Activated CD4-positive, alpha-beta T cell treated with anti-CD3 and anti-CD28 coated beads, Interleukin-2, amount 50 U/mL, for 4 hours (primary cell): ENCODE data around the gene SERPINA3.

Source experiments
- DNase-seq, 2 experiments: peaks; one replicate each; pipeline ENCODE4 v3.0.0-alpha.2; 2020

Gene SERPINA3

GRCh38 chr14:94614802-94615201 is 2.6 kb downstream of the SERPINA3 start:
- no peak for DNase-seq

DNA sequence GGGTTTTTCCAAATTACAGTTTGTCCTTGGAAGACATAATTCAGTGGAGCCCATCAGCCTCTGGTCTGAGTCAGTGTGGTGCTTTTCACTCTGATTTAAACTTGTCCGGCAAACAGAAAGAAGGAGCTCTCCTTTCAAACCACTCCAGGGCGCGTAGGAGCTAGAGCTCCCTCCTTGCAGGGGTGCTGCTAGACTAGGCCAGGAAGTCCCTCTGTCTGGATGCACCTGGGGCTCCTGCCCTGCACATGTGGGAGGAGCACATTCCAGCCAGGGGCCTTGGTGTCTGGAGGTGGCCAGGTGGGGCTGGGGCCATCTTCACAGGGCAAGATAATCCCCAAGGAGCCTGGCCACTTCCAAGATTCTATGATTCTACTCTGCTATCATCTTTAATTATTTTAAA is 3.1 kb downstream of the SERPINA3 start:
- no peak for DNase-seq

DNA sequence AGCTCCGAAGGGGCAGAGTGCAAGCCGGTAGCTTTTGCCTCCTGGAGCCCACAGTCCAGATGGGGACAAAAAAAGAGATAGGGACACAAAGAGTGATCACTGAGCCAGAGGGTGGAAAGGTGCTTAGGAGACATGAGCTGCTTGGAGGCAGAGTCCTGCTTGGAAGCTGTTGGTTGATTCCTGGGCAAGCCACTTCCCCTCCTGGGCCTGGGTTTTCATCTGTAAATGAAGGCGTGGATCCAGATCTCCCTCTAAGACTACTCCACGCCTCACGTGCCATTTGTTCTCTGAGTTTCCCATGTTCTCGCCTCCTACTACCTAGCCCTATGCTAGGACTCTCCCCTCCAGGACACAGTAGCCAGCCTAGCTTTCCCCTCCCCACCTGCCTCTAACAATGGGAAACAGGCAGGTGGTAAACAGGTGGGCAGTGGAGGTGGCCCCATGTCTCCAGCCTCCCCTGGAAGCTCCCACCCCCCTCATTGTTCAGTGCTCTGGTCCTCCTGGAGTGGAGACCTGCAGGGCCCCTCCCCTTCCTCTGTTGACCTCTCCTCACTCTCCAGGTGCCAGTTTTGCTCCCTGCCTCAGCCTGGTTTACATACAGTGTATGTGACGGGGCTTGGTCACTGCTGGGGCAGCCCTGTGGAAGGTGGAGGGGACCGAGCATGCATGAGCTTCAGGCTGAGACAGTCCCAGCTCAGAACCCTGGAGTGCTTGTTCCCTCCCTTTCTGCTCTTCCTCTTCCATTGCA is 3.8 kb downstream of the SERPINA3 start:
- DNase-seq, result no peak

GRCh38 chr14:94617366-94617941 is 5.3 kb downstream of the SERPINA3 start:
- DNase-seq, result no peak

GRCh38 chr14:94617988-94618822 is 6.0 kb downstream of the SERPINA3 start:
- no peak for DNase-seq

DNA sequence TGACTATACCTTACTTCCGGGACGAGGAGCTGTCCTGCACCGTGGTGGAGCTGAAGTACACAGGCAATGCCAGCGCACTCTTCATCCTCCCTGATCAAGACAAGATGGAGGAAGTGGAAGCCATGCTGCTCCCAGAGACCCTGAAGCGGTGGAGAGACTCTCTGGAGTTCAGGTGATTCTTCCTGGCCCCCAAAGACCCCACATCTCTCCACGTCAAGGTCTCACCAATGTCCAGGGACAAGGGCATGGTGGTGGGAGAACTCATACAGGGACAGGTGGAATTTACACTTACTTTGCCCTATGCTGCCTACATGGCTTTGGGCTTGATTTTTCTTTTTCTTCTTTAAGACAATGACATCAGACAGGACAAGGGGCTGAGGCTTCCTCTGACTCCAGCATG is 7.1 kb downstream of the SERPINA3 start:
- no peak for DNase-seq

GRCh38 chr14:94620597-94620996 is 8.4 kb downstream of the SERPINA3 start:
- no peak for DNase-seq

- no peak for DNase-seq
These were observed 9.4 kb downstream of the SERPINA3 start for GRCh38 chr14:94621358-94622134.

DNA sequence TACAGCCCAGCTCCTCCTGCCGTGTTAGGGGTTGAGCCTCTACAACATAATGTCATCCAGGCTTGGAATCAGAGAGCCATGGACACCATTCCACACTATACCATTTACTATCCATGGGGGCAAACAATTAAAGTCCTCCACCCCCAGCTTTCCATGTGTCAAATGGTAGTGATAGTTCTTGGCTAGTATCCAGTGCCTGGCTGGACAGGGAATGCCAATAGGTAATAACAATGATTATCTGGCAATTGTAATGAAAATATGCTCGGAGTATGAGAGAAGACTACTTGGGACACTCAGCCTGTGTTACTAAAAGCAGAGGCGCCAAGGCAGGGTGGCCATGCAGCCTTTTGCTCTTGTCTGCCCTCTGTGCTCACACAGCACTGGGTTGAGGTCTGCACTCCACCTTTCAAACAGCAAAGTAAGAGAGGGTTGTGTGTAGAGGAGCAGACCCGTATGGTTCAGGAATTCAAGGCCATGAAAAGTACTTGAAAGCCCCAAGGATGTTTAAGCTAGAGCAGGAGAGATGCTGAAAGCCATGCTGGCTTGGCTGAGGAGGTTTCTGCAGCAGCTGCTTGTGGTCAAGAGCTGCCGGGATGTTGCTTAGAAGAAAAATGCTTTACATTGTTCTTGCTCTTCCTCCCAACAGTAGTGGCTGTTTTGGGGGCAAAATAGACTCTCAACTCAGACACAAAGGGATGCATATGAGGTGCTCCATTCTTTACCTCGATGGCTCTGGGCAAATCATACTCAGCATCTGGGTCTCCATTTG is 10.6 kb downstream of the SERPINA3 start:
- DNase-seq, result no peak

DNA sequence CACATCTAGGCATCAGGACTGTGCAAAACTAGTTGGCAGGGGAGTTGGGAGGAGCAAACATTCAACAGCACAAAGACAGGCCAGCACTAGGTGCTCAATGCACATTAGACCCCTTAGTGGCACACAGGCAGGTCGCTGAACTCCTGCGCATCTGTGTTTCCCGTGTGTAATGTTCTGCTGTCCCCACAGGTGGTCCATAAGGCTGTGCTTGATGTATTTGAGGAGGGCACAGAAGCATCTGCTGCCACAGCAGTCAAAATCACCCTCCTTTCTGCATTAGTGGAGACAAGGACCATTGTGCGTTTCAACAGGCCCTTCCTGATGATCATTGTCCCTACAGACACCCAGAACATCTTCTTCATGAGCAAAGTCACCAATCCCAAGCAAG is 11.2 kb downstream of the SERPINA3 start:
- no peak for DNase-seq

- DNase-seq, result no peak
These were observed 11.8 kb downstream of the SERPINA3 start for GRCh38 chr14:94623856-94624499.

- no peak for DNase-seq
These were observed 12.6 kb downstream of the SERPINA3 start for GRCh38 chr14:94624537-94625352.

DNA sequence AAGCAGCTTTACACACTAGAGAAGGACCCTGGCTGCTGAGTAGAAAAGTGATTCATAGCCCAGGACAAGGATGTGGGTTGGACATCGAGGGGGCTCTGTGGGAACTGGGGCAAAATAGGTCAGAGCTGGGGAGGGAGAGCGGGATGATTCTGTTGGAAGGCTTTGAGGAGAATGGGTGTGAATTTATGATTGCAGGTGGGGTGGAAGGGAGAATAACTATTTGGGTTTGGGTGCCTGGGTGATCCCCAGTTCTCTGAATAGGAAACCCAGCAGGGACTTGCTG is 13.1 kb downstream of the SERPINA3 start:
- no peak for DNase-seq

DNA sequence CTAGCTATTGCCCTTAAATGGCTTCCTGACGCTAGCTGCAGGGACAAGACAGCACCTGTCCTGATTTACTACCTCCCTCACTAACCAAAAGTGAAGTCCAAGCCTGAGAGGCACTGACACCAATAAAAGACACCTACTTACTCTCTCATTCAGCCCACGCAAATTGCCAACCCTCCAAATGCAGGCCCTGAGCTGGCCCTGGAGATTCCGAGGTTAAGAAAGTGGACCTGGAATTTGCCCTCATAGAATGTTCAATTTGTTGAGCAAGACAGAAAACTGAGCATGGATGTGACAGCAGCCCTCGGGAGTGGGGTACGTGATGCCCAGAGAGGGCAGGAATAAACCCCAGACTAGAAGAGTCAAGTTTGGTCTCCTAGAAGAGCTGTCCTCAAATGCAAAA is 16.4 kb downstream of the SERPINA3 start:
- DNase-seq, result no peak

- no peak for DNase-seq
These were observed 18.2 kb downstream of the SERPINA3 start for GRCh38 chr14:94630396-94630795.

DNA sequence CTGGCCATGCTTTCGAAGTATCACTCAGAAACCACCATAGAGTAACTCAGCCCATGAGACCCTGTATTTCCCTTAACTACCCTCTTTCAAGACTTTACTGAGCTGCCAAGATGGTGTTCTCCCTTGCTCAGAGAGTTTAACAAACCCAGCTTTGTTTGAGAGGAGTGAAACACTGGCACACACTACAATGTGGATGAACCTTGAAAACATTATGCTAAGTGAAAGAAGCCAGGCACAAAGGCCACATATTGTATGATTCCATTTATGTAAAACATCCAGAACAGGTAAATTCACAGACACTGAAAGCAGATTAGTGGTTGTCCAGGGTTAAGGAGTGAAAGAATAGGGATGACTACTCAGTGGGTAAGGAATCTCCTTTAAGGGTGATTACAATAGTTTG is 18.9 kb downstream of the SERPINA3 start:
- DNase-seq, result no peak

DNA sequence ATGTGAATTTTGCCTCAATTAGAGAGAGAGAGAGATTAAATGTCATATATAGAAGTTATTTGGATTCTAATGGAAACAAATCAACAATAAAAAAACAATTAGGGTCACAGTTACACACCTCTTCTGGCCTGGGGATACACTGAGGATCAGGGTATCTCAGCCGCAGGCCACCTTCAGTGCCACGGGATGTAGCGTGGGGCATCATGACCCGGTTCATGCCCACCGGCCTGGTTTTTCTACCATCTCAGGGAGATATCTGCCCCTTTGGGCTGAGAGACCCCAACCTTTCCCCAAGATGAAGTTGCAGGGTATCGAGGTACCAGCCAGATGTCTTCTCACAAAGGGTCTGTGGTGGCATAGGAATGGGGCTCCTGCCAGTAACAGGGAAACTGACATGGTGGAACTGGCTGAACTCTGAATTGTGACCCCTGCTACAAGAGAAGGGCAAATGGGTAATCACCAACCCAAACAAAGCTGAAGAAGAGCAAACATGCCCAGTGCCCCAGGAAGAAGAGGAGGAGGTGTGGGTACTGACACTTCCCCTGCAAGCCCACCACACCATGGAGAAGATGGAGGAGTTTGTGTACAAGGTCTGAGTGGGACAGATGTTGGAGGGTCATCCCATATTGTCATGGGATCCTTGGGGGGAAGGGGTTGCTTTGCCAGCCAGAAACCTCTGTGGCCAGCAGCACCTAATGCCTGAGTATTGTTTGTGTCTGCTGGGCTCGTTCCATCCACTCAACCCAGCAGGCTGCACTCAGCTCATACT is 19.5 kb downstream of the SERPINA3 start:
- no peak for DNase-seq

- no peak for DNase-seq
These were observed 20.1 kb downstream of the SERPINA3 start for GRCh38 chr14:94632305-94632590.

GRCh38 chr14:94633121-94633520 is 20.9 kb downstream of the SERPINA3 start:
- no peak for DNase-seq

DNA sequence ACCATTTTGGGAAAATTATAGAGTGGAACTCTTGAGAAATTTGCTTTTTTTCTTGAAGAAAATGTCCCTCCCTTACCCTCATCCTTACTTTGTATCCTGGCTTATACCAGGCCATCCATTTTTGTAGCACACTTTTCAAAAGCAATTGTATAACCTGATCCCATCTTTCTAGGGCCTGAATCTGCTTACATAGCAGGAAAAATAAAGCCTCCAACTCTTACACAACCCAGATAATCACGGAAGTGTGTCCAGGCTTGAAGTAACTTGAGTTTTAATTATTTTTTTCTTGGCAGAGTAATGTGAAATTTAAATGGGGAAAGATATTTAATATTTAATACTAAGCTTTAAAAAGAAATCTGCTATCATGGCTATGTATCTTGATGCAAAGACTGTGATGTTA is 23.0 kb downstream of the SERPINA3 start:
- no peak for DNase-seq
